GM23248 (cell line): Measurements from ENCODE around the gene LRRC61.

Experiments used
- EZH2 ChIP-seq: fragments of 200-600 bp; sonication (generic); IDR thresholded peaks from 2 replicates; pipeline ENCODE4 v1.6.1; 2018; ENCODE audit warnings: antibody characterized with exemption, mild to moderate bottlenecking; ENCODE audit not compliant: insufficient read depth, poor library complexity, severe bottlenecking
- EZH2phosphoT487 ChIP-seq: fragments of 200-600 bp; sonication (generic); IDR thresholded peaks from 2 replicates; pipeline ENCODE4 v1.6.1; 2018; ENCODE audit warnings: antibody characterized with exemption, moderate library complexity, mild to moderate bottlenecking, low read depth; ENCODE audit not compliant: insufficient read depth

- no peak for TF ChIP-seq EZH2
- TF ChIP-seq EZH2phosphoT487 = no peak
Observed at GRCh38 chr7:150332852-150333635, 9.9 kb downstream of the LRRC61 start.
